MV-4-11 (cell line): Measurements from ENCODE around the gene PTPRN2.
"Not testable (repeated sequence)": the region's sequence is repeated elsewhere in the genome, so short reads cannot be mapped to it uniquely, and the experiment has no call there.

Source experiments
- DNase-seq: peaks from one replicate; lab custom pipeline; 2025; lab: John Stamatoyannopoulos, UW

The PTPRN2 gene

GRCh38 chr7:157946398-157947060 is 641.1 kb downstream of the PTPRN2 start:
- DNase-seq = no peak

GRCh38 chr7:157945401-157945800 is 642.2 kb downstream of the PTPRN2 start:
- DNase-seq = no peak

DNA sequence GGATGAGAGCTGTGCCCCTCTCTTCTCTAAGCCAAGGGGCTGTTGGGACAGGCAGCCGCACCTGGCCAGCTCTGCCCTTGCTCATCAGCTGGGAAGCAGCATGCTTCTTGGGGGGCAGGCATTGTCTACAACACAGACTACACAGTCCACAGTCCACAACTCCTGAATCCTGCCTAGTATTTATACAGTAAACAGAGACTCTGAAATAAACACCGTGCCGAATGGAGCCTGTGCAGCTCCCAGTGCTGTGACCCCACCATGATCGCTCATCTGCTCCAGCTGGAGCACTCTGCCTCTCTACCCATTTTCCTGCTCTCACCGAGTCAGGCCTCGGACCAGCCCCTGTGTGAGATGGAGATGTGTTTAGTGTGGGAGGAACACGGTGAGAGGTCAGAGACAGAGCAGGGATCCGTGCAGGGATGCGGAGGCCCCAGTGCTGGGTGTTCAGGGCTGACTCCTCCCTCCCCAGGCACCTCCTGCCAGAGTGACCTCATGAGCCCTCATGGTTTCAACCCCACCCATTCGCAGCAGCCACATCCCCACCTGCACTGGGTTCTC is 642.8 kb downstream of the PTPRN2 start:
- no peak for DNase-seq

DNA sequence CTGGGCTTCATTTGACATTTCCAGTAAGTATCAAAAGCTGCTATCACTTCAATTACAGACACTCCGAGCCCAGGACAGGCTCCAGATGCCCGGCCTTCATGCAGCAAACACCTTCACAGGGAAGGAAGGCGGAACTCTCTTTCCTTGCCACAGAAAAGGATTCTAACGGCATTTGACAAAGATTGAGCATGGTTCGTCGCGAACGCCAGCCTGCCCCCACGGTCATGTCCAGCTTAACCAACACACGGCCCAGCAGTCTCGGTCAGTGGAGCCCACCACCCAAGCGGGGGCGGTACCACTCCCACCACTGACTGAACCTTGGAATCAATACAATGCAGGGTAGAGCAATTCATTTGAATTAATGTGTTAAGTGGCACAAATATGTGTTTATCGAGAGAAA is 643.6 kb downstream of the PTPRN2 start:
- no peak for DNase-seq

- no peak for DNase-seq
These were observed 644.1 kb downstream of the PTPRN2 start for GRCh38 chr7:157943561-157943960.

DNA sequence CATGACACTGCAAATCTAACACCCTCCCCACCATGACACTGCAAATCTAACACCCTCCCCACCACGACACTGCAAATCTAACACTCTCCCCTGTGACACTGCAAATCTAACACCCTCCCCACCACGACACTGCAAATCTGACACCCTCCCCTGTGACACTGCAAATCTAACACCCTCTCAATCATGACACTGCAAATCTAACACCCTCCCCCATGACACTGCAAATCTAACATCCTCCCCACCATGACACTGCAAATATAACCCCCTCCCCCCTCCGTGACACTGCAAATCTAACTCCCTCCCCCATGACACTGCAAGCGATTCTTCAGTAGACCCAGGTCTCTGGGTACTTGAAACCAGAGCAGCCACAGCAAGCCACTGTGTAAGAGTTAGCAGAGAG is 646.4 kb downstream of the PTPRN2 start:
- no peak for DNase-seq

DNA sequence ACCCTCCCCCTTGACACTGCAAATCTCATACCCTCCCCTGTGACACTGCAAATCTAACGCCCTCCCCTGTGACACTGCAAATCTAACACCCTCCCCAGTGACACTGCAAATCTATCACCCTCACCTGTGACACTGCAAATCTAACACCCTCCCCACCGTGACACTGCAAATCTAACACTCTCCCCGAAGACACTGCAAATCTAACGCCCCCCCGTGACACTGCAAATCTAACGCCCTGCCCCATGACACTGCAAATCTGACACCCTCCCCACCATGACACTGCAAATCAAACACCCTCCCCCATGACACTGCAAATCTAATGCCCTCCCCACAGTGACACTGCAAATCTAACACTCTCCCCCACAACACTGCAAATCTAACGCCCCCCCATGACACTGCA is 647.1 kb downstream of the PTPRN2 start:
- no peak for DNase-seq

- no peak for DNase-seq
These were observed 649.4 kb downstream of the PTPRN2 start for GRCh38 chr7:157938211-157938610.

- no peak for DNase-seq
These were observed 650.2 kb downstream of the PTPRN2 start for GRCh38 chr7:157937406-157937805.

DNA sequence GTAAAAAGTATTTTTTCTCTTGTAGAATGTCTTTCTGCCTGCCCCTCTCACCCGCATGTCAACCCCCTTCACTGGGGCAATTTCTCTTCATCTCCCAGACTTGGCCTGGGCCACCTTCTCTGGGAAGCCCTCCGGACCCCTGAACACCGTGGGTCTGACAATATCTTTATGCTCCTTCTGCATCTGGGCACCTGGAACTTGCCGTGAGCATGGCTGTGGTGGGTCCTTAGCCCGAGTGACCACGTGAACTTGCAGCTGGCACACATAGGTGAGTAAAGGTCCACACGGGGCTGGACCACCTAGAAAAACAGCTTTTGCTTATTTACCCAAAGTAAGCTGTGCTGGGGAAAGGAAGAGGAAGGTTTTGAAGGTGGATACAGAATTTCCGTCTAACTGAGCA is 650.6 kb downstream of the PTPRN2 start:
- DNase-seq = no peak

GRCh38 chr7:157935721-157936120 is 651.9 kb downstream of the PTPRN2 start:
- not testable (repeated sequence) for DNase-seq

DNA sequence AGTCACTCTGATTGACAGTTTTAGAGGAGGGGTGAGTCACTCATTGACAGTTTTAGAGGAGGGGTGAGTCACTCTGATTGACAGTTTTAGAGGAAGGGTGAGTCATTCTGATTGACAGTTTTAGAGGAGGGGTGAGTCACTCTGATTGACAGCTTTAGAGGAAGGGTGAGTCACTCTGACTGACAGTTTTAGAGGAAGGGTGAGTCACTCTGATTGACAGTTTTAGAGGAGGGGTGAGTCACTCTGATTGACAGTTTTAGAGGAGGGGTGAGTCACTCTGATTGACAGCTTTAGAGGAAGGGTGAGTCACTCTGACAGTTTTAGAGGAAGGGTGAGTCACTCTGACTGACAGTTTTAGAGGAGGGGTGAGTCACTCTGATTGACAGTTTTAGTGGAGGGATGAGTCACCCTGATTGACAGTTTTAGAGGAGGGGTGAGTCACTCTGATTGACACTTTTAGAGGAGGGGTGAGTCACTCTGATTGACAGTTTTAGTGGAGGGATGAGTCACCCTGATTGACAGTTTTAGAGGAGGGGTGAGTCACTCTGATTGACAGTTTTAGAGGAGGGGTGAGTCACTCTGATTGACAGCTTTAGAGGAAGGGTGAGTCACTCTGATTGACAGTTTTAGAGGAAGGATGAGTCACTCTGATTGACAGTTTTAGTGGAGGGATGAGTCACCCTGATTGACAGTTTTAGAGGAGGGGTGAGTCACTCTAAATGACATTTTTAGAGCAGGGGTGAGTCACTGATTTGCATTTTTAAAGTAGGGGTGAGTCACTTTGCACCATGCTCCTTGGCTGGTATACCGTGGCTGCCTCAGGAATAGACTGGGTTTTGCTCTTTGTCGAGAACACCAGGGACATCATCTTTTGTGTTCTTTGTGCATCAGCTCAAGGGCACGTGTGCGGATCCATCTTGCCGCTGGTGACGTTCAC is 654.1 kb downstream of the PTPRN2 start:
- DNase-seq = peak; percentile 63

DNA sequence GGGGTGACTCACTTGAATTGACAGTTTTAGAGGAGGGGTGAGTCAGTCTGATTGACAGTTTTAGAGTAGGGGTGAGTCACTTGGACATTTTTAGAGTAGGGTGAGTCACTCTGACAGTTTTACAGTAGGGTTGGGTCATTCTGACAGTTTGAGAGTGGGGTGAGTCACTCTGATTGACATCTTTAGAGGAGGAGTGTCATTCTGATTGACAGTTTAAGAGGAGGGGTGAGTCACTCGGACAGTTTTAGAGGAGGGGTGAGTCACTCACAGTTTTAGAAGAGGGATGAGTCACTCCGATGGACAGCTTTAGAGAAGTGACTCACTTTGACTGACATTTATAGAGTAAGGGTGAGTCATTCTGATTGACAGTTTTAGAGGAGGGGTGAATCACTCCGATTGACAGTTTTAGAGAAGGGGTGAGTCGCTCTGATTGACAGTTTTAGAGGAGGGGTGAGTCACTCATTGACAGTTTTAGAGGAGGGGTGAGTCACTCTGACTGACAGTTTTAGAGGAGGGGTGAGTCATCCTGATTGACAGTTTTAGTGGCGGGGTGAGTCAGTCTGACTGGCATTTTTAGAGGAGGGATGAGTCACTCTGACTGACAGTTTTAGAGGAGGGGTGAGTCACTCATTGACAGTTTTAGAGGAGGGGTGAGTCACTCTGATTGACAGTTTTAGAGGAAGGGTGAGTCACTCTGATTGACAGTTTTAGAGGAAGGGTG is 655.0 kb downstream of the PTPRN2 start:
- peak; percentile 84 for DNase-seq

DNA sequence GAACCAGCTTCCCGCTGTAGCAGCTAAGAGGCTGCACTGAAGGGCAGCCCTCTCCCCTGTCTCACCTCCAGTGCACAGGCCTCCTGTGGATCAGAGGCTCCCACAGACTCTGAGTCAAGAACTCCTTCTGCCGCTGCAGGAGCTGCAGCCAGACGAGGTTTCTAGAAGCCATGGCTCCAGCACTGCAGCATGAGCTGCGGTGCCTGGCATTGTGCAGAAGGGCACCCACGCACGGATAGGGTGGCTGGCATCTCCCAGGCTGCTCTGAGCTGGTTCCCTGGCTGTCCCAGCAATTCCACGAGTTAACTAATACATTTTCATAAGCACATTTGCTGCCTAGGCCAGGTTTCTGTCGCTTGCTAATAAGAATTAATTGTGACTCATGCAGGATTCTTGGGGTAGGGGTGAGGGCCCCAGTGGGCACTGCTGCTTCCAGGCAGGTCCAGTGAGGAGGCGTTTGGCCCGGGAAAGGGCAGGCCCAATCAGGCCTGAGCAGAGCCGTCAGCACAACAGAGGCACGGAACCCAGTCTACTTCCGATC is 656.6 kb downstream of the PTPRN2 start:
- no peak for DNase-seq

DNA sequence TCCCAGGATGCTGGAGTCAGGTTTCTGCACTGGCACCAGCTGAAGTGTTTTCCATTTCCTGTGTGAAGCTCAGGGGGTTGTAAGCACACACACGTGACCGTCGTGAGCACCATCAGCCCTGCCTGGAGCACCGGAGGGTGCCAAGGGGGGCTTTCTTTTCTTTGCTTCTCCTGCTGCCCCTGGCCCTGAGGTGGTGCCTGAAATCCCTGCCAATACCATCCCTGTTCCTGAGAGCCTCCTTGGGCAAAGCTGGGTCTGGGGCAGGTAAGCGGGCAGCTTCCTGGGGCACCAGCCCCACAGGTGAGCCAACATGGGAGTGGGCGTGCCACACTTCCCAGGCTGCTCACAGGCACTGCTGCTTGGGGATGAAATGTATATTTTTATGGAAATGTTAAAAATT is 657.2 kb downstream of the PTPRN2 start:
- no peak for DNase-seq

DNA sequence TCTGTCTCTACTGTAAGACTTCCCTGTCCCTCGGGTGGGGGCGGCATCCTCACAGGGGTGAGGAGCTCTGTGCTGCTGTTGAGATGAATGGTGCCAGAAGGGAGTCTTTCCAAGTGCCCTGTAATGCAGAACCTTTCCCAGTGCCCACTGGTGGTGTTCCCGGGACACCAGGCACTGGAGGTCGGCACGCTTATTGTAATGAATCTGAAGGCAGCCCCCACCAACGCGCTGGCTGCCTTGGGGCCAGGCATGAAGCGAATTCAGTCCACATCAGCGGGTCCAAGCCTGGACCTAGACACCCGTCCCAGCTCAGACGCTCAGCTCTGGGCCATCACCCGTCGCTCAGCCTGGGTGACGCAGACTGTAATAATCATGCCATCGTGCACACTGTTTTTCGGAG is 658.0 kb downstream of the PTPRN2 start:
- no peak for DNase-seq

- no peak for DNase-seq
These were observed 658.7 kb downstream of the PTPRN2 start for GRCh38 chr7:157928808-157929425.

DNA sequence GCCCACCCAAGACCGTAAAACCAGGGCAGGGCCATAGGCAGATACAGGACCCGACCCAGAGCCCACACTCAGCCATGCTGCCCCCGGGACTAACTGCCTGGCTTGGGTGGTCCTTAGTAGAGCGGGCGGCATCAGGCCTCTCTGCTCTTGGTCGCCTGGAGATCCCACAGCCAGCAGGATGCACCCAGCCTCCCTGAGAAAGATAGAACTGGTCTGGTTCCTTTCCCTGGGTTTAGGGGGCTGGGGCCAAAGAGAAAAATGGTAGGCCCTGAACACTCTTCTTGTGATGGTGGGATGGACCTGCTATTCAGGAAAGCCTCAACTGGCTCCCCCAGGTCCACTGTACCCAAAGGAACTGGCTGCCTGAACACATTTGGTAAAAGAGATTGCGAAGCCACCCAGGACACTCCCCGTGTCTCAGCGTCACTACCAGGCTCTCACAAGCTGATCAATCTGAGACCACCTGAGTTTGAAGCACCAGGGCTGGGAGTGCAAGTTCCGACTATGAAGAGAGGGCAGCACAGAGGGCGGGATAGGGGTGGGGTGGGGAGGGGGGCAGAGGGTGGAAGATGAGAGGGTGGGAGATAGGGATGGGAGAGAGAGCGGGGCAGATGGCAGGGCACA is 659.3 kb downstream of the PTPRN2 start:
- no peak for DNase-seq

- no peak for DNase-seq
These were observed 660.2 kb downstream of the PTPRN2 start for GRCh38 chr7:157927313-157927925.

GRCh38 chr7:157926521-157927150 is 661.0 kb downstream of the PTPRN2 start:
- DNase-seq = no peak
